A549 (cell line): ENCODE measurements around the gene ZMAT3. TPM values are rescaled to one million over a fixed set of nuclear protein-coding genes. Genes with fewer than 3 reads are reported as not detected.

Source experiments
- ATAC-seq, 2 experiments: fragments of 200-7000 bp in 1 of 2; fragments of >200 bp in 1 of 2; cut with Nextera tagmentation in 1 of 2; cut with Tn5 transposase in 1 of 2; 3 replicates each; pipeline versions ENCODE4 v1.8.0 to v1.9.1; 2018 to 2020; ENCODE audit warnings: mild to moderate bottlenecking in 1 of 2, moderate library complexity in 1 of 2
- CTCF ChIA-PET: fragments of 300-600 bp; sonication (Branson Sonifier 250); formaldehyde crosslinking; extraction: SDS; loops from one replicate; lab custom pipeline; 2021; ENCODE audit warnings: antibody characterized with exemption, inconsistent platforms; lab: Yijun Ruan, JAX
- POLR2A ChIA-PET: fragments of 350-600 bp; formaldehyde crosslinking; extraction: SDS; loops from one replicate; lab custom pipeline; 2021; ENCODE audit warnings: antibody characterized with exemption, inconsistent platforms; lab: Yijun Ruan, JAX
- DNase-seq, 2 experiments: peaks; one replicate each; pipeline versions ENCODE4 v3.0.0 to v3.0.0-alpha.2; 2011 to 2016; ENCODE audit warnings: low read depth in 1 of 2, low spot score in 1 of 2
- FAIRE-seq: peaks from 2 replicates; lab custom pipeline; 2011; peaks lifted over from hg19 to GRCh38; lab: Jason Lieb, UNC
- H3K27ac ChIP-seq, 2 experiments: fragments of >200 bp; sonication (Bioruptor Twin); formaldehyde crosslinking; 3 replicates each; pipeline ENCODE4 v1.5.1; 2016 to 2017
- H3K4me1 ChIP-seq: fragments of >200 bp; sonication (Bioruptor Twin); formaldehyde crosslinking; 3 replicates; pipeline ENCODE4 v1.6.1; 2016
- H3K4me2 ChIP-seq: fragments of >200 bp; sonication (Bioruptor Twin); formaldehyde crosslinking; 3 replicates; pipeline ENCODE4 v1.6.1; 2016
- H3K4me3 ChIP-seq: fragments of >200 bp; sonication (Bioruptor Twin); formaldehyde crosslinking; 3 replicates; pipeline ENCODE4 v1.5.1; 2016
- H3K9me3 ChIP-seq: fragments of >200 bp; sonication (Bioruptor Twin); formaldehyde crosslinking; 3 replicates; pipeline ENCODE4 v1.6.1; 2016
- CBX2 ChIP-seq: fragments of 200-600 bp; sonication (generic); IDR thresholded peaks from 2 replicates; pipeline ENCODE4 v1.6.1; 2016; ENCODE audit warnings: low read depth, mild to moderate bottlenecking, borderline replicate concordance
- CEBPB ChIP-seq, 2 experiments: fragments of >200 bp in 1 of 2; sonication (Bioruptor Twin) in 1 of 2; formaldehyde crosslinking in 1 of 2; IDR thresholded peaks; 2 replicates each; pipeline ENCODE4 v1.6.1; 2012 to 2016
- CHD2 ChIP-seq: fragments of 150-350 bp; IDR thresholded peaks from 2 replicates; pipeline ENCODE4 v1.6.1; 2014; ENCODE audit warnings: low read length; ENCODE audit not compliant: partially characterized antibody
- CHD4 ChIP-seq: fragments of 200-600 bp; sonication (generic); IDR thresholded peaks from 2 replicates; pipeline ENCODE4 v1.6.1; 2016; ENCODE audit warnings: antibody characterized with exemption, mild to moderate bottlenecking, borderline replicate concordance
- EHF ChIP-seq: fragments of 250-450 bp; sonication (Bioruptor Pico); IDR thresholded peaks from 2 replicates; pipeline ENCODE4 v1.5.0; 2020; ENCODE audit warnings: mild to moderate bottlenecking
- EP300 ChIP-seq, 2 experiments: fragments of >200 bp; sonication (Bioruptor Twin); formaldehyde crosslinking; IDR thresholded peaks; 2 replicates in 1 of 2; 3 replicates in 1 of 2; pipeline ENCODE4 v1.6.1; 2016 to 2017
- ESRRA ChIP-seq: fragments of 150-350 bp; IDR thresholded peaks from 2 replicates; pipeline ENCODE4 v1.6.1; 2014; ENCODE audit warnings: mild to moderate bottlenecking, low read length, borderline replicate concordance
- FOXS1 ChIP-seq: fragments of 250-450 bp; sonication (Bioruptor Pico); IDR thresholded peaks from 2 replicates; pipeline ENCODE4 v1.5.0; 2020; ENCODE audit warnings: mild to moderate bottlenecking, moderate library complexity
- HEYL ChIP-seq: fragments of 250-450 bp; sonication (Bioruptor Pico); IDR thresholded peaks from 2 replicates; pipeline ENCODE4 v1.8.0; 2021; ENCODE audit warnings: mild to moderate bottlenecking, moderate library complexity
- HOXA7 ChIP-seq: fragments of 250-450 bp; sonication (Bioruptor Pico); IDR thresholded peaks from 2 replicates; pipeline ENCODE4 v1.5.0; 2020; ENCODE audit warnings: mild to moderate bottlenecking, moderate library complexity
- JUNB ChIP-seq: fragments of >200 bp; sonication (Bioruptor Twin); formaldehyde crosslinking; IDR thresholded peaks from 2 replicates; pipeline ENCODE4 v1.6.1; 2016
- MAFK ChIP-seq: fragments of 450-650 bp; IDR thresholded peaks from 2 replicates; pipeline ENCODE4 v1.6.1; 2014; ENCODE audit not compliant: partially characterized antibody
- NFE2L2 ChIP-seq: fragments of 150-350 bp; conservative IDR thresholded peaks from 2 replicates; pipeline ENCODE4 v1.6.1; 2014; ENCODE audit warnings: low read length
- NPAS2 ChIP-seq: fragments of 250-450 bp; sonication (Bioruptor Pico); IDR thresholded peaks from 2 replicates; pipeline ENCODE4 v1.8.0; 2022; ENCODE audit warnings: mild to moderate bottlenecking, moderate library complexity, borderline replicate concordance
- RCOR1 ChIP-seq: fragments of 150-350 bp; IDR thresholded peaks from 2 replicates; pipeline ENCODE4 v1.6.1; 2014; ENCODE audit warnings: antibody characterized with exemption, low read length, low read depth
- RNF2 ChIP-seq: fragments of 200-600 bp; sonication (generic); IDR thresholded peaks from 2 replicates; pipeline ENCODE4 v1.6.1; 2016; ENCODE audit warnings: low read depth, mild to moderate bottlenecking, antibody characterized with exemption, moderate library complexity, borderline replicate concordance
- SMC3 ChIP-seq: fragments of >200 bp; sonication (Bioruptor Twin); formaldehyde crosslinking; IDR thresholded peaks from 3 replicates; pipeline ENCODE4 v1.6.1; 2018; ENCODE audit warnings: inconsistent platforms
- SREBF2 ChIP-seq: fragments of 450-650 bp; IDR thresholded peaks from 2 replicates; pipeline ENCODE4 v1.6.1; 2014; ENCODE audit warnings: mild to moderate bottlenecking, moderate library complexity
- USF2 ChIP-seq: fragments of 450-650 bp; IDR thresholded peaks from 2 replicates; pipeline ENCODE4 v1.6.1; 2014; ENCODE audit warnings: antibody characterized with exemption
- ZNF302 ChIP-seq: fragments of 250-450 bp; sonication (Bioruptor Pico); IDR thresholded peaks from 2 replicates; pipeline ENCODE4 v1.9.0; 2021; ENCODE audit warnings: inconsistent platforms, mild to moderate bottlenecking, moderate library complexity
- ZSCAN20 ChIP-seq: fragments of 250-450 bp; sonication (Bioruptor Pico); IDR thresholded peaks from 2 replicates; pipeline ENCODE4 v1.8.0; 2022; ENCODE audit warnings: mild to moderate bottlenecking, moderate library complexity
- WGBS: methylation state at CpG from one replicate; pipeline ENCODE4 v1.1.6; 2017; ENCODE audit errors: missing lambda C conversion rate; 5-methylcytosine and 5-hydroxymethylcytosine counted together
- polyA plus RNA-seq, 4 experiments: library from polyadenylated mRNA; depleted of rRNA in 3 of 4; stranded (reverse); fragments of >200 nt; fragmentation: RNase III in 1 of 4; extraction: RNeasy Plus Mini Kit Qiagen cat#74134 plus additional on column Dnase treatment in 1 of 4; gene quantifications; 2 replicates in 3 of 4; 3 replicates in 1 of 4; pipeline ENCODE4 v1.2.3, GENCODE V29; 2011 to 2017
- TF ChIP-seq, protein P1 (sequence below): IDR thresholded peaks from 2 replicates; pipeline ENCODE4 v1.6.1; 2012
- TF ChIP-seq, protein P2 (sequence below): IDR thresholded peaks from 2 replicates; pipeline ENCODE4 v1.6.1; 2012
- TF ChIP-seq, protein P3 (sequence below): IDR thresholded peaks from 2 replicates; pipeline ENCODE4 v1.6.1; 2012; ENCODE audit warnings: low read depth, borderline replicate concordance

ZMAT3 gene
- polyA plus RNA-seq, 2 of the 4 experiments (the other 2 are of a cell fraction) = 5.7 to 12.2 TPM

GRCh38 chr3:179005706-179006105 is 65.9 kb downstream of the ZMAT3 start:
- Histone ChIP-seq H3K4me1 (no peaks in the 10 kb centered on the region), H3K27ac (no peak overlapping the region), H3K4me2 (no peak overlapping the region), H3K9me3 (no peaks in the 10 kb centered on the region), H3K4me3 (no peak overlapping the region)
- TF ChIP-seq, protein P1, sequence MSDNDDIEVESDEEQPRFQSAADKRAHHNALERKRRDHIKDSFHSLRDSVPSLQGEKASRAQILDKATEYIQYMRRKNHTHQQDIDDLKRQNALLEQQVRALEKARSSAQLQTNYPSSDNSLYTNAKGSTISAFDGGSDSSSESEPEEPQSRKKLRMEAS = no peak
- TF ChIP-seq SMC3 (no peak), NFE2L2 (no peak), FOXS1 (no peak), EP300 (IDR thresholded peaks at IDR 0.05) (no peak), CHD4 (no peak), ESRRA (no peak), MAFK (no peak), CEBPB (IDR thresholded peaks at IDR 0.05) (no peak), NPAS2 (CRISPR knock-in tag) (no peak), HEYL (CRISPR knock-in tag) (no peak), SREBF2 (no peak)
- WGBS = 91% methylated on average over 2 of the region's 2 CpGs
- CTCF ChIA-PET = interaction anchor here (2.1 kb wide), 1 partner anchor 10 kb away, joined by 4 read pairs; no protein-coding TSS in a partner anchor
- DNase-seq = no peak
- no peak for FAIRE-seq
- POLR2A ChIA-PET = no interaction called here
- no peak for ATAC-seq

DNA sequence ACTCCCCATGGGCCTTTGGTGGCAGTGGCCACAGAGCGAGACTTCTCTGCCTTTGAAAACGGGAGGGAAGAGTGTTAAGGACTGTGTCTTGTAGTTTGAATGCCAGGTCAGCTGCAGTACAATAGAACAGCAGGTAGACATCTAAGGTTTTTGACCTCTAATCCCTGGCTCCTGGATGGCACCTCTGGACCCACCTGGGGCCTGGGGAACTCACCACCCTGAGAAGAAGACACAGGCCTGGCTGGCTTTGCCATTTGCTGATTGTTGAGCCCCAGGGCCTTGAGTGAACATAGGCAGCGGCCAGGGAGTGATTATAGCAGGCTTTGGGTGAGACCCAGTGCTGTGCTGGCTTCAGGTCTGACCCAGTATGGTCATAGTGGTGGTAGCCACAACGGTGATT is 66.4 kb downstream of the ZMAT3 start:
- no peak for DNase-seq
- no peak overlapping the region for H3K4me2 ChIP-seq
- no peak overlapping the region for H3K27ac ChIP-seq
- POLR2A ChIA-PET = no interaction called here
- WGBS = 4% methylated on average over 2 of the region's 4 CpGs
- H3K9me3 ChIP-seq = no peaks in the 10 kb centered on the region
- TF ChIP-seq RCOR1 (no peak), ZSCAN20 (CRISPR knock-in tag) (no peak), HOXA7 (CRISPR knock-in tag) (no peak), ZNF302 (no peak), MAFK (no peak), USF2 (no peak), JUNB (no peak), EHF (no peak), NFE2L2 (no peak), RNF2 (no peak), SMC3 (no peak), CBX2 (no peak), CHD2 (no peak)
- TF ChIP-seq, protein P1 = no peak
- TF ChIP-seq, protein P2, sequence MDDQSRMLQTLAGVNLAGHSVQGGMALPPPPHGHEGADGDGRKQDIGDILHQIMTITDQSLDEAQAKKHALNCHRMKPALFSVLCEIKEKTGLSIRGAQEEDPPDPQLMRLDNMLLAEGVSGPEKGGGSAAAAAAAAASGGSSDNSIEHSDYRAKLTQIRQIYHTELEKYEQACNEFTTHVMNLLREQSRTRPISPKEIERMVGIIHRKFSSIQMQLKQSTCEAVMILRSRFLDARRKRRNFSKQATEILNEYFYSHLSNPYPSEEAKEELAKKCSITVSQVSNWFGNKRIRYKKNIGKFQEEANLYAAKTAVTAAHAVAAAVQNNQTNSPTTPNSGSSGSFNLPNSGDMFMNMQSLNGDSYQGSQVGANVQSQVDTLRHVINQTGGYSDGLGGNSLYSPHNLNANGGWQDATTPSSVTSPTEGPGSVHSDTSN = no peak
- TF ChIP-seq, protein P3, sequence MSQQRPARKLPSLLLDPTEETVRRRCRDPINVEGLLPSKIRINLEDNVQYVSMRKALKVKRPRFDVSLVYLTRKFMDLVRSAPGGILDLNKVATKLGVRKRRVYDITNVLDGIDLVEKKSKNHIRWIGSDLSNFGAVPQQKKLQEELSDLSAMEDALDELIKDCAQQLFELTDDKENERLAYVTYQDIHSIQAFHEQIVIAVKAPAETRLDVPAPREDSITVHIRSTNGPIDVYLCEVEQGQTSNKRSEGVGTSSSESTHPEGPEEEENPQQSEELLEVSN = no peak
- CTCF ChIA-PET = interaction anchor here (2.1 kb wide), 1 partner anchor 10 kb away, joined by 4 read pairs; no protein-coding TSS in a partner anchor
- H3K4me1 ChIP-seq = no peaks in the 10 kb centered on the region
- no peak overlapping the region for H3K4me3 ChIP-seq
- no peak for ATAC-seq
- FAIRE-seq = no peak
